H9 (cell line): ENCODE measurements around the gene XPR1. TPM values are rescaled to one million over a fixed set of nuclear protein-coding genes. Genes with fewer than 3 reads are reported as not detected.

Experiments used
- DNase-seq: peaks from one replicate; pipeline ENCODE4 v3.0.0-alpha.2; 2017
- H2AFZ ChIP-seq: one replicate; pipeline ENCODE4 v1.6.1; 2013; ENCODE audit warnings: mild to moderate bottlenecking, low read length, control low read depth, moderate library complexity
- H2AK5ac ChIP-seq: 2 replicates; pipeline ENCODE4 v1.6.1; 2013; ENCODE audit warnings: low read length, control low read depth, mixed read lengths; ENCODE audit not compliant: insufficient read length
- H2BK120ac ChIP-seq: one replicate; pipeline ENCODE4 v1.6.1; 2013; ENCODE audit warnings: low read depth, mild to moderate bottlenecking, low read length, control low read depth, inconsistent platforms; ENCODE audit not compliant: poor library complexity, severe bottlenecking
- H2BK12ac ChIP-seq: 2 replicates; pipeline ENCODE4 v1.6.1; 2013; ENCODE audit warnings: low read length, control low read depth, mixed read lengths, low read depth; ENCODE audit not compliant: insufficient read length
- H2BK15ac ChIP-seq: 2 replicates; pipeline ENCODE4 v1.6.1; 2013; ENCODE audit warnings: low read depth, low read length, control low read depth
- H2BK20ac ChIP-seq: one replicate; pipeline ENCODE4 v1.6.1; 2013; ENCODE audit warnings: low read depth, mild to moderate bottlenecking, low read length, control low read depth, inconsistent platforms; ENCODE audit not compliant: poor library complexity, severe bottlenecking
- H2BK5ac ChIP-seq: 2 replicates; pipeline ENCODE4 v1.6.1; 2013; ENCODE audit warnings: low read length, control low read depth, mixed read lengths; ENCODE audit not compliant: insufficient read length
- H3K14ac ChIP-seq: 2 replicates; pipeline ENCODE4 v1.6.1; 2013; ENCODE audit warnings: low read length, control low read depth; ENCODE audit not compliant: insufficient read depth
- H3K18ac ChIP-seq: 2 replicates; pipeline ENCODE4 v1.6.1; 2013; ENCODE audit warnings: low read depth, mild to moderate bottlenecking, mixed read lengths, low read length, control low read depth; ENCODE audit not compliant: insufficient read length
- H3K23ac ChIP-seq: 2 replicates; pipeline ENCODE4 v1.6.1; 2013; ENCODE audit warnings: low read length, control low read depth, mixed read lengths, low read depth; ENCODE audit not compliant: insufficient read length
- H3K23me2 ChIP-seq: 2 replicates; pipeline ENCODE4 v1.6.1; 2013; ENCODE audit warnings: low read depth, mild to moderate bottlenecking, mixed read lengths, low read length, control low read depth; ENCODE audit not compliant: insufficient read length, poor library complexity, severe bottlenecking
- H3K27ac ChIP-seq: 2 replicates; pipeline ENCODE4 v1.5.1; 2013; ENCODE audit warnings: low read length, control low read depth, mixed read lengths, low read depth; ENCODE audit not compliant: insufficient read length
- H3K27me3 ChIP-seq: 2 replicates; pipeline ENCODE4 v1.6.1; 2013; ENCODE audit warnings: low read length, control low read depth, inconsistent platforms; ENCODE audit not compliant: insufficient read depth
- H3K4ac ChIP-seq: 2 replicates; pipeline ENCODE4 v1.6.1; 2013; ENCODE audit warnings: low read depth, mild to moderate bottlenecking, control low read depth, inconsistent platforms, low read length, moderate library complexity
- H3K4me1 ChIP-seq: 2 replicates; pipeline ENCODE4 v1.6.1; 2013; ENCODE audit warnings: low read length, control low read depth, inconsistent platforms; ENCODE audit not compliant: insufficient read depth
- H3K4me2 ChIP-seq: 2 replicates; pipeline ENCODE4 v1.6.1; 2013; ENCODE audit warnings: low read length, control low read depth, mixed read lengths; ENCODE audit not compliant: insufficient read length, insufficient read depth
- H3K56ac ChIP-seq: 2 replicates; pipeline ENCODE4 v1.6.1; 2013; ENCODE audit warnings: low read depth, mild to moderate bottlenecking, mixed read lengths, low read length, control low read depth; ENCODE audit not compliant: insufficient read length
- H3K79me1 ChIP-seq: 2 replicates; pipeline ENCODE4 v1.6.1; 2013; ENCODE audit warnings: low read depth, mild to moderate bottlenecking, moderate library complexity, low read length, control low read depth, inconsistent platforms; ENCODE audit not compliant: insufficient read depth, poor library complexity, severe bottlenecking
- H3K79me2 ChIP-seq: 2 replicates; pipeline ENCODE4 v1.6.1; 2013; ENCODE audit warnings: low read length, control low read depth, inconsistent platforms; ENCODE audit not compliant: insufficient read depth
- H3K9ac ChIP-seq: 2 replicates; pipeline ENCODE4 v1.6.1; 2013; ENCODE audit warnings: low read length, control low read depth, mixed read lengths; ENCODE audit not compliant: insufficient read length; ENCODE audit errors: extremely low read depth
- H3K9me3 ChIP-seq: one replicate; pipeline ENCODE4 v1.6.1; 2013; ENCODE audit warnings: low read depth, low read length, inconsistent platforms; ENCODE audit not compliant: control insufficient read depth
- H3T11ph ChIP-seq: one replicate; pipeline ENCODE4 v1.6.1; 2013; ENCODE audit warnings: mild to moderate bottlenecking, low read length, control low read depth, inconsistent platforms
- H4K20me1 ChIP-seq: one replicate; pipeline ENCODE4 v1.6.1; 2013; ENCODE audit not compliant: control insufficient read depth, insufficient read length, insufficient read depth
- H4K5ac ChIP-seq: 2 replicates; pipeline ENCODE4 v1.6.1; 2013; ENCODE audit warnings: low read depth, mild to moderate bottlenecking, mixed read lengths, low read length, control low read depth; ENCODE audit not compliant: insufficient read length
- H4K8ac ChIP-seq: replicated peaks from 2 replicates; pipeline ENCODE4 v1.6.1; 2013; ENCODE audit warnings: low read length, control low read depth, mixed read lengths, low read depth; ENCODE audit not compliant: insufficient read length
- H4K91ac ChIP-seq: 2 replicates; pipeline ENCODE4 v1.6.1; 2013; ENCODE audit warnings: low read depth, mild to moderate bottlenecking, moderate library complexity, mixed read lengths, low read length, control low read depth; ENCODE audit not compliant: insufficient read length
- H3K27ac Mint-ChIP-seq, 3 experiments: 2 replicates in 2 of 3; 3 replicates in 1 of 3; pipeline ENCODE4 v1.8.0; 2020 to 2021; ENCODE audit warnings: mixed read lengths in 3 of 3, mild to moderate bottlenecking in 1 of 3, moderate library complexity in 1 of 3
- H3K27me3 Mint-ChIP-seq: 2 replicates; pipeline ENCODE4 v1.8.0; 2021; ENCODE audit warnings: low read depth, mild to moderate bottlenecking, moderate library complexity, mixed read lengths
- H3K36me3 Mint-ChIP-seq, 3 experiments: 2 replicates in 2 of 3; 3 replicates in 1 of 3; pipeline ENCODE4 v1.8.0; 2020 to 2021; ENCODE audit warnings: low read depth in 3 of 3, mixed read lengths in 3 of 3; ENCODE audit not compliant: insufficient read depth in 1 of 3
- H3K4me1 Mint-ChIP-seq, 2 experiments: 2 replicates each; pipeline ENCODE4 v1.8.0; 2020; ENCODE audit warnings: mixed read lengths in 2 of 2
- H3K4me3 Mint-ChIP-seq, 2 experiments: 2 replicates in 1 of 2; 3 replicates in 1 of 2; pipeline ENCODE4 v1.8.0; 2020 to 2021; ENCODE audit warnings: mild to moderate bottlenecking in 2 of 2, mixed read lengths in 2 of 2, moderate library complexity in 1 of 2
- H3K9me3 Mint-ChIP-seq, 2 experiments: 2 replicates in 1 of 2; 3 replicates in 1 of 2; pipeline ENCODE4 v1.8.0; 2020; ENCODE audit warnings: mild to moderate bottlenecking in 2 of 2, mixed read lengths in 2 of 2, moderate library complexity in 1 of 2
- CTCF ChIP-seq: fragments of 200-600 bp; sonication (generic); conservative IDR thresholded peaks from 3 replicates; pipeline ENCODE4 v1.8.0; 2021; ENCODE audit warnings: antibody characterized with exemption, mild to moderate bottlenecking
- WGBS: extraction: QIAGEN DNeasy Blood & Tissue Kit; methylation state at CpG from one replicate; pipeline ENCODE4 v1.1.7; 2013; ENCODE audit warnings: missing lambda C conversion rate, low lambda C conversion rate, mixed read lengths; ENCODE audit not compliant: insufficient read length; ENCODE audit errors: extremely low coverage; 5-methylcytosine and 5-hydroxymethylcytosine counted together
- total RNA-seq: library from RNA; stranded (reverse); gene quantifications from 2 replicates; pipeline ENCODE4 v1.2.1, GENCODE V29; 2021

Gene XPR1
- total RNA-seq, 1 experiment from 2014 or later: 34.1 TPM

- Histone ChIP-seq H3K23me2 (no peaks in the 10 kb centered on the region), H2BK15ac (no peak overlapping the region), H2BK12ac (no peak overlapping the region), H3K9me3 (no peaks in the 10 kb centered on the region), H3K9ac (no peak overlapping the region), H2BK20ac (no peak overlapping the region), H3K18ac (no peak overlapping the region), H4K5ac (no peak overlapping the region), H4K20me1 (no peaks in the 10 kb centered on the region), H3K79me1 (no peaks in the 10 kb centered on the region), H2AFZ (no peak overlapping the region), H3K23ac (no peak overlapping the region), H3K4me1 (no peaks in the 10 kb centered on the region), H3K79me2 (no peaks in the 10 kb centered on the region), H2BK5ac (no peak overlapping the region), H3T11ph (no peak overlapping the region), H3K27me3 (no peaks in the 10 kb centered on the region), H3K4ac (no peak overlapping the region), H3K4me2 (no peak overlapping the region), H3K27ac (no peak overlapping the region), H3K56ac (no peak overlapping the region), H2BK120ac (no peak overlapping the region), H3K14ac (no peak overlapping the region), H2AK5ac (no peak overlapping the region), H4K8ac (no peak overlapping the region), H4K91ac (no peak overlapping the region)
- H3K4me1 Mint-ChIP-seq: peaks cover 17 to 27% of the 10 kb centered on the region in 2 experiments
- H3K4me3 Mint-ChIP-seq: no peak overlapping the region
- no peaks in the 10 kb centered on the region for H3K27me3 Mint-ChIP-seq
- peaks cover 0 to 3% (median 0%) of the 10 kb centered on the region in 3 experiments; a peak in 1 of 7 replicates for H3K36me3 Mint-ChIP-seq
- H3K9me3 Mint-ChIP-seq: no peaks in the 10 kb centered on the region
- DNase-seq: no peak
- no CpG with 5 or more reads among the region's 2 CpGs for WGBS
- no peak overlapping the region for H3K27ac Mint-ChIP-seq
- no peak for TF ChIP-seq CTCF
These were observed 222.2 kb downstream of the XPR1 start for GRCh38 chr1:180854001-180854400.
